ENCODE results near the gene TMEM79.

DNA sequence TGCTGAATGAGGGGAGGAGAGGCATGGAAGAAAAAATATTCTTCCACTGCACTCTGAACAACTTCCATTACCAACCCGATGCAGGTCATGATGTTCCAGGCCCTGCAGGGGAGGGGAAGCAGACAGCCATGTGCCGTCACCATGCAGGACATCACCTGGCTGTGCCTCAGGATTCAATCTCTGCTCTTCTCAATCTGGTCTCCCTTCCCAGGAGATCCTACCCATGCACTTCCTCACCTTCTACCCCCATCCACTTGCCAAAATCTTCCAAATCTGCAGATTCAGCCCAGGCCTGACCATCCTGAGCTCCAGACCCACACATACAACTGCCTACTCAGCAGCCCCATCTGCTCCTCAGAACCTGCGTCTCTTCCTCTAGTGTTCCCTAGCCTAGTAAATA lies 30.5 kb upstream of the TMEM79 start:
- TF ChIP-seq POLR2A (IDR thresholded peaks at IDR 0.05): no peak
- TF ChIP-seq, protein P1, sequence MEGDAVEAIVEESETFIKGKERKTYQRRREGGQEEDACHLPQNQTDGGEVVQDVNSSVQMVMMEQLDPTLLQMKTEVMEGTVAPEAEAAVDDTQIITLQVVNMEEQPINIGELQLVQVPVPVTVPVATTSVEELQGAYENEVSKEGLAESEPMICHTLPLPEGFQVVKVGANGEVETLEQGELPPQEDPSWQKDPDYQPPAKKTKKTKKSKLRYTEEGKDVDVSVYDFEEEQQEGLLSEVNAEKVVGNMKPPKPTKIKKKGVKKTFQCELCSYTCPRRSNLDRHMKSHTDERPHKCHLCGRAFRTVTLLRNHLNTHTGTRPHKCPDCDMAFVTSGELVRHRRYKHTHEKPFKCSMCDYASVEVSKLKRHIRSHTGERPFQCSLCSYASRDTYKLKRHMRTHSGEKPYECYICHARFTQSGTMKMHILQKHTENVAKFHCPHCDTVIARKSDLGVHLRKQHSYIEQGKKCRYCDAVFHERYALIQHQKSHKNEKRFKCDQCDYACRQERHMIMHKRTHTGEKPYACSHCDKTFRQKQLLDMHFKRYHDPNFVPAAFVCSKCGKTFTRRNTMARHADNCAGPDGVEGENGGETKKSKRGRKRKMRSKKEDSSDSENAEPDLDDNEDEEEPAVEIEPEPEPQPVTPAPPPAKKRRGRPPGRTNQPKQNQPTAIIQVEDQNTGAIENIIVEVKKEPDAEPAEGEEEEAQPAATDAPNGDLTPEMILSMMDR (IDR thresholded peaks at IDR 0.05): no peak
